H9 (cell line): ENCODE data around the gene DSN1. TPM values are rescaled to one million over a fixed set of nuclear protein-coding genes. Genes with fewer than 3 reads are reported as not detected.

Source experiments
- DNase-seq: peaks from one replicate; pipeline ENCODE4 v3.0.0-alpha.2; 2017
- H2AFZ ChIP-seq: one replicate; pipeline ENCODE4 v1.6.1; 2013; ENCODE audit warnings: mild to moderate bottlenecking, low read length, control low read depth, moderate library complexity
- H2AK5ac ChIP-seq: 2 replicates; pipeline ENCODE4 v1.6.1; 2013; ENCODE audit warnings: low read length, control low read depth, mixed read lengths; ENCODE audit not compliant: insufficient read length
- H2BK120ac ChIP-seq: one replicate; pipeline ENCODE4 v1.6.1; 2013; ENCODE audit warnings: low read depth, mild to moderate bottlenecking, low read length, control low read depth, inconsistent platforms; ENCODE audit not compliant: poor library complexity, severe bottlenecking
- H2BK12ac ChIP-seq: 2 replicates; pipeline ENCODE4 v1.6.1; 2013; ENCODE audit warnings: low read length, control low read depth, mixed read lengths, low read depth; ENCODE audit not compliant: insufficient read length
- H2BK15ac ChIP-seq: 2 replicates; pipeline ENCODE4 v1.6.1; 2013; ENCODE audit warnings: low read depth, low read length, control low read depth
- H2BK20ac ChIP-seq: one replicate; pipeline ENCODE4 v1.6.1; 2013; ENCODE audit warnings: low read depth, mild to moderate bottlenecking, low read length, control low read depth, inconsistent platforms; ENCODE audit not compliant: poor library complexity, severe bottlenecking
- H2BK5ac ChIP-seq: 2 replicates; pipeline ENCODE4 v1.6.1; 2013; ENCODE audit warnings: low read length, control low read depth, mixed read lengths; ENCODE audit not compliant: insufficient read length
- H3K14ac ChIP-seq: 2 replicates; pipeline ENCODE4 v1.6.1; 2013; ENCODE audit warnings: low read length, control low read depth; ENCODE audit not compliant: insufficient read depth
- H3K18ac ChIP-seq: 2 replicates; pipeline ENCODE4 v1.6.1; 2013; ENCODE audit warnings: low read depth, mild to moderate bottlenecking, mixed read lengths, low read length, control low read depth; ENCODE audit not compliant: insufficient read length
- H3K23ac ChIP-seq: 2 replicates; pipeline ENCODE4 v1.6.1; 2013; ENCODE audit warnings: low read length, control low read depth, mixed read lengths, low read depth; ENCODE audit not compliant: insufficient read length
- H3K23me2 ChIP-seq: 2 replicates; pipeline ENCODE4 v1.6.1; 2013; ENCODE audit warnings: low read depth, mild to moderate bottlenecking, mixed read lengths, low read length, control low read depth; ENCODE audit not compliant: insufficient read length, poor library complexity, severe bottlenecking
- H3K27ac ChIP-seq: 2 replicates; pipeline ENCODE4 v1.5.1; 2013; ENCODE audit warnings: low read length, control low read depth, mixed read lengths, low read depth; ENCODE audit not compliant: insufficient read length
- H3K27me3 ChIP-seq: 2 replicates; pipeline ENCODE4 v1.6.1; 2013; ENCODE audit warnings: low read length, control low read depth, inconsistent platforms; ENCODE audit not compliant: insufficient read depth
- H3K4ac ChIP-seq: 2 replicates; pipeline ENCODE4 v1.6.1; 2013; ENCODE audit warnings: low read depth, mild to moderate bottlenecking, control low read depth, inconsistent platforms, low read length, moderate library complexity
- H3K4me1 ChIP-seq: 2 replicates; pipeline ENCODE4 v1.6.1; 2013; ENCODE audit warnings: low read length, control low read depth, inconsistent platforms; ENCODE audit not compliant: insufficient read depth
- H3K4me2 ChIP-seq: 2 replicates; pipeline ENCODE4 v1.6.1; 2013; ENCODE audit warnings: low read length, control low read depth, mixed read lengths; ENCODE audit not compliant: insufficient read length, insufficient read depth
- H3K56ac ChIP-seq: 2 replicates; pipeline ENCODE4 v1.6.1; 2013; ENCODE audit warnings: low read depth, mild to moderate bottlenecking, mixed read lengths, low read length, control low read depth; ENCODE audit not compliant: insufficient read length
- H3K79me1 ChIP-seq: 2 replicates; pipeline ENCODE4 v1.6.1; 2013; ENCODE audit warnings: low read depth, mild to moderate bottlenecking, moderate library complexity, low read length, control low read depth, inconsistent platforms; ENCODE audit not compliant: insufficient read depth, poor library complexity, severe bottlenecking
- H3K79me2 ChIP-seq: 2 replicates; pipeline ENCODE4 v1.6.1; 2013; ENCODE audit warnings: low read length, control low read depth, inconsistent platforms; ENCODE audit not compliant: insufficient read depth
- H3K9ac ChIP-seq: 2 replicates; pipeline ENCODE4 v1.6.1; 2013; ENCODE audit warnings: low read length, control low read depth, mixed read lengths; ENCODE audit not compliant: insufficient read length; ENCODE audit errors: extremely low read depth
- H3K9me3 ChIP-seq: one replicate; pipeline ENCODE4 v1.6.1; 2013; ENCODE audit warnings: low read depth, low read length, inconsistent platforms; ENCODE audit not compliant: control insufficient read depth
- H3T11ph ChIP-seq: one replicate; pipeline ENCODE4 v1.6.1; 2013; ENCODE audit warnings: mild to moderate bottlenecking, low read length, control low read depth, inconsistent platforms
- H4K20me1 ChIP-seq: one replicate; pipeline ENCODE4 v1.6.1; 2013; ENCODE audit not compliant: control insufficient read depth, insufficient read length, insufficient read depth
- H4K5ac ChIP-seq: 2 replicates; pipeline ENCODE4 v1.6.1; 2013; ENCODE audit warnings: low read depth, mild to moderate bottlenecking, mixed read lengths, low read length, control low read depth; ENCODE audit not compliant: insufficient read length
- H4K8ac ChIP-seq: replicated peaks from 2 replicates; pipeline ENCODE4 v1.6.1; 2013; ENCODE audit warnings: low read length, control low read depth, mixed read lengths, low read depth; ENCODE audit not compliant: insufficient read length
- H4K91ac ChIP-seq: 2 replicates; pipeline ENCODE4 v1.6.1; 2013; ENCODE audit warnings: low read depth, mild to moderate bottlenecking, moderate library complexity, mixed read lengths, low read length, control low read depth; ENCODE audit not compliant: insufficient read length
- H3K27ac Mint-ChIP-seq, 3 experiments: 2 replicates in 2 of 3; 3 replicates in 1 of 3; pipeline ENCODE4 v1.8.0; 2020 to 2021; ENCODE audit warnings: mixed read lengths in 3 of 3, mild to moderate bottlenecking in 1 of 3, moderate library complexity in 1 of 3
- H3K27me3 Mint-ChIP-seq: 2 replicates; pipeline ENCODE4 v1.8.0; 2021; ENCODE audit warnings: low read depth, mild to moderate bottlenecking, moderate library complexity, mixed read lengths
- H3K36me3 Mint-ChIP-seq, 3 experiments: 2 replicates in 2 of 3; 3 replicates in 1 of 3; pipeline ENCODE4 v1.8.0; 2020 to 2021; ENCODE audit warnings: low read depth in 3 of 3, mixed read lengths in 3 of 3; ENCODE audit not compliant: insufficient read depth in 1 of 3
- H3K4me1 Mint-ChIP-seq, 2 experiments: 2 replicates each; pipeline ENCODE4 v1.8.0; 2020; ENCODE audit warnings: mixed read lengths in 2 of 2
- H3K4me3 Mint-ChIP-seq, 2 experiments: 2 replicates in 1 of 2; 3 replicates in 1 of 2; pipeline ENCODE4 v1.8.0; 2020 to 2021; ENCODE audit warnings: mild to moderate bottlenecking in 2 of 2, mixed read lengths in 2 of 2, moderate library complexity in 1 of 2
- H3K9me3 Mint-ChIP-seq, 2 experiments: 2 replicates in 1 of 2; 3 replicates in 1 of 2; pipeline ENCODE4 v1.8.0; 2020; ENCODE audit warnings: mild to moderate bottlenecking in 2 of 2, mixed read lengths in 2 of 2, moderate library complexity in 1 of 2
- CTCF ChIP-seq: fragments of 200-600 bp; sonication (generic); conservative IDR thresholded peaks from 3 replicates; pipeline ENCODE4 v1.8.0; 2021; ENCODE audit warnings: antibody characterized with exemption, mild to moderate bottlenecking
- WGBS: extraction: QIAGEN DNeasy Blood & Tissue Kit; methylation state at CpG from one replicate; pipeline ENCODE4 v1.1.7; 2013; ENCODE audit warnings: missing lambda C conversion rate, low lambda C conversion rate, mixed read lengths; ENCODE audit not compliant: insufficient read length; ENCODE audit errors: extremely low coverage; 5-methylcytosine and 5-hydroxymethylcytosine counted together
- total RNA-seq: library from RNA; stranded (reverse); gene quantifications from 2 replicates; pipeline ENCODE4 v1.2.1, GENCODE V29; 2021

DSN1 gene
- total RNA-seq, 1 experiment from 2014 or later: 22.8 TPM

GRCh38 chr20:36742558-36742957, 31.0 kb downstream of the DSN1 start:
- H2BK20ac ChIP-seq: no peak overlapping the region
- H3K23ac ChIP-seq: no peak overlapping the region
- no peak overlapping the region for H3K4me2 ChIP-seq
- no peaks in the 10 kb centered on the region for H3K9me3 ChIP-seq
- no peak for TF ChIP-seq CTCF
- no peak overlapping the region for H3K56ac ChIP-seq
- H3K27me3 ChIP-seq: no peaks in the 10 kb centered on the region
- no peak overlapping the region for H3K14ac ChIP-seq
- no peak overlapping the region for H4K91ac ChIP-seq
- no peak overlapping the region for H4K8ac ChIP-seq
- H3K23me2 ChIP-seq: peaks cover 6% of the 10 kb centered on the region
- no peaks in the 10 kb centered on the region for H4K20me1 ChIP-seq
- Mint-ChIP-seq H3K36me3 (no peaks in the 10 kb centered on the region), H3K27me3 (no peaks in the 10 kb centered on the region; the same call in 1 of the 2 replicates), H3K4me3 (no peak overlapping the region), H3K27ac (no peak overlapping the region), H3K4me1 (peaks cover 17 to 18% of the 10 kb centered on the region in 2 experiments), H3K9me3 (no peaks in the 10 kb centered on the region)
- no peak overlapping the region for H2BK15ac ChIP-seq
- H3K4ac ChIP-seq: no peak overlapping the region
- H2AK5ac ChIP-seq: no peak overlapping the region
- no peak overlapping the region for H2BK12ac ChIP-seq
- no peaks in the 10 kb centered on the region for H3K4me1 ChIP-seq
- no peaks in the 10 kb centered on the region for H3K79me1 ChIP-seq
- H2BK120ac ChIP-seq: no peak overlapping the region
- H3K18ac ChIP-seq: no peak overlapping the region
- no peak overlapping the region for H3K9ac ChIP-seq
- DNase-seq: no peak
- no peak overlapping the region for H3T11ph ChIP-seq
- H3K27ac ChIP-seq: no peak overlapping the region
- H3K79me2 ChIP-seq: 0 out of 2 replicates have a peak, but pooled peaks cover 2% of the 10 kb centered on the region
- no peak overlapping the region for H4K5ac ChIP-seq
- H2BK5ac ChIP-seq: no peak overlapping the region
- H2AFZ ChIP-seq: no peak overlapping the region
- no CpG with 5 or more reads among the region's 2 CpGs for WGBS
